RCC 7860 (cell line): Measurements from ENCODE around the gene BCL11B.

Source experiments
- DNase-seq: peaks from one replicate; pipeline ENCODE4 v3.0.0-alpha.2; 2015; ENCODE audit warnings: low spot score
- FAIRE-seq: peaks from 2 replicates; lab custom pipeline; 2012; peaks lifted over from hg19 to GRCh38; lab: Jason Lieb, UNC

The BCL11B gene

GRCh38 chr14:99203080-99203479, 68.9 kb downstream of the BCL11B start:
- no peak for DNase-seq
- no peak for FAIRE-seq

DNA sequence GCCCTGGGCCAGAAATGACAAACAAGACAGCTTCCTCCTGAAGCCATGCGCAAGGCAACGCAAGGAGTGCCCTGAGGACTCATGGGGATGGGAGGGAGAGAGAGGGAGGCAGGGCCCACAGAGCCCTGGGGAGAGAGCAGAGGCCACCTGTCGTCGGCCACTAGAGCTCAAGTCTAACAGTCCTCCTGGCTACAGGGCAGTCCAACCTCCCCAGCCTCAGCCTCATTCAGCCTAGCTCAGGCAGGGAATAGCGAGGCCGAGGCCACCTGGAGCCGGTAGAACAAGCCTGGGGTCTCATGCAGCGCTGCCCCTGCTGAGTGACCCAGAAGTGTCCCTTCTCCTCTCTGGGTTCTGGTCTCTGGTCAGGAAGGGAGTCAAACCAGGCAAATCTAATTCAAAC, 69.5 kb downstream of the BCL11B start:
- DNase-seq (no peak), FAIRE-seq (no peak)

DNA sequence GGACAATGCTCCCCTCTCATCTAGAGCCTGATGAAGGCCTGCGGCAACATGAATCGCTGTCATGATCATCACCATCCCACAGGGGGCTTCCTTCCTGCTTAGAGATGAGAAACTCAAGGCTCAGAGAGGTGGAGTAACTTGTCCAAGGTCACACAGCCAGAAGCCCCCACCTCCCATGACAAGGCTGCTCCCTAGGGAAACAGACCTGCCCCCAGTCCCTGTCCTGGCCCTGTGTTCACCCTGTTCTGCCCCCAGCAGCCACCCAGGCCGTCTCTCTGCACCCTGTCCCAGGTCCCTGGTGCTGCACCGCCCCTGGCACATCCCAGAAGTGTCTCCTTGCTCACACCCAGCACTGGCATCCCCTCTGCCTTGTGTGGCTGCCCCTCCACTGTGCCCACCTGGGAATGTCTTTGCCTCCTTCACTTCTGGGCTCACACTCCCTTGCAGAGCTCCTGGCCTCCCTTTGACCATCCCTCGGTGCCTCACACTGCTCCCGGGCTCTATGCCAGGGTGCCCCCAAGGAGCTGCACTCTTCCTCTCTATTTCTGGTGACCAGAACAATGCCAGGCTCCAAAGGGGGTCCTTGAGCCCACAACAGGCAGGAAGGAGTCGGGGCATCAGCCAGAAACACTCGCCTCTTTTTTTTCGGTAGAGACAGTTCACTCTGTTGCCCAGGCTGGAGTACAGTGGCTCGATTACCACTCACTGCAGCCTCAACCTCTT, 70.5 kb downstream of the BCL11B start:
- no peak for FAIRE-seq
- DNase-seq: no peak

GRCh38 chr14:99200654-99201005, 71.4 kb downstream of the BCL11B start:
- no peak for DNase-seq
- no peak for FAIRE-seq

DNA sequence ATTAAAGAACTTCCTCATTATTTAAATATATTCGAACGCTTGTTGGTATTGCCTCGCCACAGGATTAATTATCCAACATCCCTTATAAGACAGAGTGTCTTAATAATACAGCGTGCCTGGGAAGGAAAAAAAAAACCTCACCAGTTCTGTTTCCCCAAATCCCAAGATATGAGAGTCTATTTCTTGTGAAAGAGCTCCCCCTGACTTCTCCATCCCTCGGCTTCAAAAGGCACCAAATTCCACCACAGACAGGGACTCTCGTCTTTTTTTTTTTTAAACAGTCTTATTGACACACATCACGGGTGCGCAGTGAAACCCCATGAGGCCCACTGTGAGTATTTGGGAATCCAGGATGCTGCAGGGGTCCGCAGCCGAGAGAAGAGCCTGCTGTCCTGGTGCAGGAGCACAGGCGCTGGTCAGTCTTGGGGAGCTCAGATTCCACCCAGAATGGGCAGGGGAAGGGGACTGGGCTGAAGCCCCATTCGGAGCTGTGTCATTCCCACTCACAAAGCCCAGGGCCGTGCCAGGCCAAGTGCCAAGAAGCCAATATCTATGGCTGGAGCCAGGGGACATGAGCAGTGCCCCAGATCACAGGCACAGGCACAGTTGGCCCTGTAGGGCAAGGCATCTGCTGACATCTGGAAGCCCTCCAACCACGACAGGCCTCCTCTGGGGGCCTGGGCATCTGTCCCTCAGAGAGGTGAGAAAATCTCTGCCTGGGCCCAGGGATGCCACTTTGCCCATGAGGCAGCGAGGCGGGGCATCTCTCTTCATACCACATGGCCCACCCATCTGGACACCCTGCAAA, 71.9 kb downstream of the BCL11B start:
- FAIRE-seq: no peak
- no peak for DNase-seq

GRCh38 chr14:99198746-99199502, 73.1 kb downstream of the BCL11B start:
- DNase-seq: no peak
- FAIRE-seq: no peak

GRCh38 chr14:99196310-99196650, 75.7 kb downstream of the BCL11B start:
- no peak for FAIRE-seq

DNA sequence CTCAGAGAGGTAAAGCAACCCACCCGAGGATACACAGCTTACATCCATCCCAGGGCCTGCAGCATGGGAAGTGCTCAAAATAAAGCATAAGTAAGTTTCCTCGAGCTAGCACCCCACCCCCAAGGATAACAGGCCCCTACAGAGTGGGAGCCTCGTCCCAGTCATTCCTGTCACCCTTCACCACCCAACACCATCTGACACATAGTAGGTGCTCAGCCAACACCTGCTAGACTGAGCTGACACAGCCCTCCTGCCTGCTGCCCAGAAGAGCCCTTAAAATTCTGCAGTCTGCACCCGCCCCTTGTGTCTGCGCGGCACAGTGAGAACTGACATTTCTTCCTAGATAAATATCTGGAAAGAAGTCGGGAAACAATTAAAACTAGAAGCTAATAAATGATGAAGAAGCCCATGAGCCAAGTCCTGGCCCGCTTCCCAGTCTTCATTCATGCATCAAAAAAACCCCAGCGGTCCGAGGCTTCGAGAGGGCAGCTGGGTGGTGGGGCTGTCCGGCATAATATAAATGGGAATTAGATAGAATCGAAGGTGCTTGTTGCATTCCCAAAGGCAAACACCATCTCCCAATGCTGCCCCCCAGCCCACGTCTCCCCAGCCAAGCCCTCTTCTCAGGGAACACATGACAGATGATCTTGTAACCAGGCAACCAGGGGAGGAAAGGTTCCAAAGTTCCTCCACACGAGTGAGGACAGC, 76.2 kb downstream of the BCL11B start:
- FAIRE-seq (no peak), DNase-seq (no peak)

More at GRCh38 chr14:99196310-99196650, 75.7 kb downstream of the BCL11B start:
- no peak for DNase-seq

- FAIRE-seq (no peak), DNase-seq (no peak)
These were observed 77.3 kb downstream of the BCL11B start for GRCh38 chr14:99194736-99195135.

GRCh38 chr14:99194136-99194535, 77.9 kb downstream of the BCL11B start:
- no peak for FAIRE-seq
- DNase-seq: no peak

- no peak for FAIRE-seq
- no peak for DNase-seq
These were observed 79.2 kb downstream of the BCL11B start for GRCh38 chr14:99192830-99193229.

- no peak for DNase-seq
- FAIRE-seq: no peak
These were observed 79.9 kb downstream of the BCL11B start for GRCh38 chr14:99192028-99192621.

- no peak for FAIRE-seq
These were observed 80.5 kb downstream of the BCL11B start for GRCh38 chr14:99191395-99192027.

GRCh38 chr14:99190696-99191394, 81.2 kb downstream of the BCL11B start:
- DNase-seq: no peak
- no peak for FAIRE-seq

More at GRCh38 chr14:99191395-99192027, 80.5 kb downstream of the BCL11B start:
- DNase-seq: no peak

GRCh38 chr14:99189201-99189801, 82.7 kb downstream of the BCL11B start:
- DNase-seq (no peak), FAIRE-seq (no peak)

DNA sequence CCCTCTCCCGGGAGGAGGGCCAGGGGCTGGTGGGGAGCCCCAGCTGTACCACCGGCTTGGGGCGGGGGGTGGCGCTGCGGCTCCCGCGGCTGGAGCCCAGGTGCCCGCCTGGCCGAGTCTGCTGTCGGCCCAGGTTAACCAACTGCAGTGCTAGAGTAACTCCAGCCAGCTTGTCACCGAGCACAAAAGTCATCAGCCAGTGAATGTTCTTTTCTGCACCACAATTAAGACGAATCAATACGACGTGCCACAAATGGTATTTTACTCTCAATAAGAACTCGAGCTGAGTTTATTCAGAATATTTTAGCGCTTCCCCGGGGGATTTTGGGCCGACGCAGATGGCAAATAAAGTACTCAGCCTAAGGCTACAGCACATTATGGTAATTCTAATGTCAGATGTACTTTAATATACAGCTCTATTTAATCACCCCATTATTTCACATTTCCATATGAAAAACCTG, 83.2 kb downstream of the BCL11B start:
- no peak for FAIRE-seq
- no peak for DNase-seq

DNA sequence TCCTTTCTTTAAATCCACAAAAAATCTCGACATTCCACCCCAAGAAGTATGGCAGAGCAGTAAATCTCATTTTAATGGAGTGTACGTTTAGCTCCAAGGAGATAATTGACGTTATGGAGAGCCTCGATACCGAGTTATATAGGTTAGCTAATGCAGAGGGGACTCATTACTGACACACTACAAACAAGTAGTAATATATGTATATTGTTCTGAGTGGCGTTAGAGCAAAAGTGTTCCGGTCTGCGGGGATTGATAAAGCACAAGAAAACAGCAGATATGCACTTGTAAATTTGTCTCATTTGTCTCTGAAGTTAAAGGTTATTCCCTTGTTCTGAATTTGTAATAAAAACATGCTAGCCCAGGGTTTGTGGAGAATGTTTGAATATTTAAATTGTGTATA, 84.1 kb downstream of the BCL11B start:
- DNase-seq (no peak), FAIRE-seq (no peak)

DNA sequence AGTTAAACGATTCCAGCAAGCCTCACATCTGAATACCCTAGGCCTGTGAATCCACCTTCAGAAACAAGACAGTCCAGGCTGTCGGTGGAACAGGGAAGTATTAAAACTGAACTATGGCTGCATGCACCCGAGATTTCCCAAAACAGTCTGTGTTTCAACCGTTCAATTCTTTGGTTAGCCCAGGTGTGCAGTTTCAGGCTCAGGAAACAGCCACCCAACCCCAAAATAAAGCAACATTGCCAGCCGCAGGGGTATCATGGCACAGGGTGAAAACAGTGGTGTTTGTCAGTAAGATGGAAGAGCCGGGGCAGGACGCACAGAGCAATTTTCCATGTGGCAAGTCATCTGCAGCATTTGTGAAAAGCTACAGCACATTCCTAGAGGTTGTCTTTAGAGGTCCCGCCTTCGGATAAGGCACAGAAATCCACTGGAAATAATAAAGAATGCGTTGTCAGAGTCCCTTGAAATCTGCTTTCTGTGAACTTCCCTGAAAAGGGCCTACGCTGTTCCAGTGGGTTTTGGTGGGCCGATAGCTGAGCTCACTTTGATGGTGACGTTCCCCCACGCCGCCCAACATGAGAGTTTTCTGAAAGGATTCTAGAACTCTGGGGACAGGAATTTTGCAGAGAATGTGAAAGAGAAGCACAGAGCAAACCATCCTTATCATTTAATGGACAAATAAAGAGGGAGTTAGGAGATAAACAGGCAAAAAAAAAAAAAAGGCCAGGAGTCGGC, 84.9 kb downstream of the BCL11B start:
- no peak for FAIRE-seq

More for the DNA sequence above, 84.9 kb downstream of the BCL11B start:
- no peak for DNase-seq
